ENCODE measurements around the gene PRCD.

DNA sequence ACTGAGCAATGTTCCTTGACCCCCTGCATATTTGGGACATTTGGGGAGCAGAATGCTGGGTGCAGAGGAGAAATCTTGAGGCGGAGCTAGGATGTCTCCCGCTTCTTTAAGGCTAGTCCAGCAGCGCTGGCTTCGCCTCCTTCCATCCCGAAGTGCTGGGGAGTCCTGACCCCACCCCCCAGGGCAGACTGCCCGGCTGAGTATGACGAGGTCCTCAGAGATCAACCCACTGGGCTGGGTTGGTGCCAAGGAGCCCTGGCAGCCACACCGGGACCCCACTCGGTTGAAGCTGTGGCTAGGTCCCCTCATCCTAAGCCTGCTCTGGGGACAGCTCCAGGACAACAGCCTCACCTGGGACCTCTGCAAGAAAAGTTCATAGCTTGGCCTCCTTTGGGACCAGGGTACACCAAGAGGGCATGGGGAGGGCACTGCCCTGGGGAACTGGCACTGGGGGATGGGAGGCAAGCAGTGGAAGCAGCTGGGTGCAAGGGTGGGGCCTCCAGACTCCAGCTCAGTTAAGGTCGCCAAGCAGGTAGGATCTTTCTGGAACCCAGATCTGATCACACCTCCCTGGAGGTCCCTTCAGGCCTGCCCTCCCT is 49.6 kb upstream of the PRCD start:
- TF ChIP-seq, protein P1, sequence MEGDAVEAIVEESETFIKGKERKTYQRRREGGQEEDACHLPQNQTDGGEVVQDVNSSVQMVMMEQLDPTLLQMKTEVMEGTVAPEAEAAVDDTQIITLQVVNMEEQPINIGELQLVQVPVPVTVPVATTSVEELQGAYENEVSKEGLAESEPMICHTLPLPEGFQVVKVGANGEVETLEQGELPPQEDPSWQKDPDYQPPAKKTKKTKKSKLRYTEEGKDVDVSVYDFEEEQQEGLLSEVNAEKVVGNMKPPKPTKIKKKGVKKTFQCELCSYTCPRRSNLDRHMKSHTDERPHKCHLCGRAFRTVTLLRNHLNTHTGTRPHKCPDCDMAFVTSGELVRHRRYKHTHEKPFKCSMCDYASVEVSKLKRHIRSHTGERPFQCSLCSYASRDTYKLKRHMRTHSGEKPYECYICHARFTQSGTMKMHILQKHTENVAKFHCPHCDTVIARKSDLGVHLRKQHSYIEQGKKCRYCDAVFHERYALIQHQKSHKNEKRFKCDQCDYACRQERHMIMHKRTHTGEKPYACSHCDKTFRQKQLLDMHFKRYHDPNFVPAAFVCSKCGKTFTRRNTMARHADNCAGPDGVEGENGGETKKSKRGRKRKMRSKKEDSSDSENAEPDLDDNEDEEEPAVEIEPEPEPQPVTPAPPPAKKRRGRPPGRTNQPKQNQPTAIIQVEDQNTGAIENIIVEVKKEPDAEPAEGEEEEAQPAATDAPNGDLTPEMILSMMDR (IDR thresholded peaks at IDR 0.05), result no peak
- no peak for TF ChIP-seq POLR2A (IDR thresholded peaks at IDR 0.05)
